H1 (cell line): ENCODE data around the gene NIPAL3.

ENCODE experiments used
- CTCF ChIP-seq, 3 experiments: IDR thresholded peaks; 1 replicate in 2 of 3; 2 replicates in 1 of 3; pipeline versions ENCODE4 v1.5.1 to v1.6.1; 2011; ENCODE audit warnings: low read length in 3 of 3, mild to moderate bottlenecking in 3 of 3, inconsistent platforms in 2 of 3, low read depth in 1 of 3, moderate library complexity in 1 of 3; ENCODE audit not compliant: insufficient read depth in 1 of 3; ENCODE audit errors: control extremely low read depth in 1 of 3
- USF2 ChIP-seq: IDR thresholded peaks from 2 replicates; pipeline ENCODE4 v1.6.1; 2011; ENCODE audit warnings: low read length, improper control_type of control experiment

GRCh38 chr1:24474193-24474592 lies 58.6 kb downstream of the NIPAL3 start:
- no peak for TF ChIP-seq CTCF (IDR thresholded peaks at IDR 0.05; ENCODE audit: control extremely low read depth in 1 of 3, insufficient read depth in 1 of 3, low read depth in 1 of 3, low read length in 3 of 3)
- TF ChIP-seq USF2: no peak
